Measurements from ENCODE around the gene NAA35.
"Not testable (repeated sequence)": the region's sequence is repeated elsewhere in the genome, so short reads cannot be mapped to it uniquely, and the experiment has no call there.

Gene NAA35

GRCh38 chr9:85942913-85943709 lies 2.2 kb downstream of the NAA35 start:
- in situ Hi-C loops (cut with HindIII; ENCODE audit: low pct_ligation_motif_present, low pct_unique_long_range_greater_than_20kb, low sequenced_read_pairs) = no loop called here
- DNase-seq = no peak

GRCh38 chr9:85943757-85944430 lies 2.9 kb downstream of the NAA35 start:
- in situ Hi-C loops (cut with HindIII; ENCODE audit: low pct_ligation_motif_present, low pct_unique_long_range_greater_than_20kb, low sequenced_read_pairs) = no loop called here
- DNase-seq = no peak

GRCh38 chr9:85944672-85945071 lies 3.7 kb downstream of the NAA35 start:
- in situ Hi-C loops (cut with HindIII; ENCODE audit: low pct_ligation_motif_present, low pct_unique_long_range_greater_than_20kb, low sequenced_read_pairs) = no loop called here
- DNase-seq = no peak

- no peak for DNase-seq
These were observed 8.8 kb downstream of the NAA35 start for GRCh38 chr9:85949586-85950335.

GRCh38 chr9:85959955-85960354 lies 19.0 kb downstream of the NAA35 start:
- DNase-seq = no peak
- in situ Hi-C loops (cut with HindIII; ENCODE audit: low pct_ligation_motif_present, low pct_unique_long_range_greater_than_20kb, low sequenced_read_pairs) = no loop called here

More at GRCh38 chr9:85949586-85950335, 8.8 kb downstream of the NAA35 start:
- in situ Hi-C loops (cut with HindIII; ENCODE audit: low pct_ligation_motif_present, low pct_unique_long_range_greater_than_20kb, low sequenced_read_pairs) = no loop called here

GRCh38 chr9:85960688-85961093 lies 19.7 kb downstream of the NAA35 start:
- in situ Hi-C loops (cut with HindIII; ENCODE audit: low pct_ligation_motif_present, low pct_unique_long_range_greater_than_20kb, low sequenced_read_pairs) = no loop called here
- DNase-seq = no peak

- DNase-seq = no peak
- in situ Hi-C loops (cut with HindIII; ENCODE audit: low pct_ligation_motif_present, low pct_unique_long_range_greater_than_20kb, low sequenced_read_pairs) = no loop called here
These were observed 23.6 kb downstream of the NAA35 start for GRCh38 chr9:85964526-85964925.

GRCh38 chr9:85964949-85965348 lies 24.0 kb downstream of the NAA35 start:
- DNase-seq = no peak
- in situ Hi-C loops (cut with HindIII; ENCODE audit: low pct_ligation_motif_present, low pct_unique_long_range_greater_than_20kb, low sequenced_read_pairs) = no loop called here

- no peak for DNase-seq
- in situ Hi-C loops (cut with HindIII; ENCODE audit: low pct_ligation_motif_present, low pct_unique_long_range_greater_than_20kb, low sequenced_read_pairs) = no loop called here
These were observed 28.8 kb downstream of the NAA35 start for GRCh38 chr9:85969727-85970126.

GRCh38 chr9:85971731-85972130 lies 30.8 kb downstream of the NAA35 start:
- in situ Hi-C loops (cut with HindIII; ENCODE audit: low pct_ligation_motif_present, low pct_unique_long_range_greater_than_20kb, low sequenced_read_pairs) = no loop called here
- no peak for DNase-seq

GRCh38 chr9:85973238-85973637 lies 32.3 kb downstream of the NAA35 start:
- no peak for DNase-seq
- in situ Hi-C loops (cut with HindIII; ENCODE audit: low pct_ligation_motif_present, low pct_unique_long_range_greater_than_20kb, low sequenced_read_pairs) = no loop called here

GRCh38 chr9:85974055-85974547 lies 33.2 kb downstream of the NAA35 start:
- DNase-seq; in situ Hi-C loops (cut with HindIII; ENCODE audit: low pct_ligation_motif_present, low pct_unique_long_range_greater_than_20kb, low sequenced_read_pairs): not testable (repeated sequence)

GRCh38 chr9:85978496-85978895 lies 37.5 kb downstream of the NAA35 start:
- in situ Hi-C loops (cut with HindIII; ENCODE audit: low pct_ligation_motif_present, low pct_unique_long_range_greater_than_20kb, low sequenced_read_pairs) = no loop called here
- DNase-seq = no peak

GRCh38 chr9:85981369-85981768 lies 40.4 kb downstream of the NAA35 start:
- no peak for DNase-seq
- in situ Hi-C loops (cut with HindIII; ENCODE audit: low pct_ligation_motif_present, low pct_unique_long_range_greater_than_20kb, low sequenced_read_pairs) = no loop called here

GRCh38 chr9:85984457-85984856 lies 43.5 kb downstream of the NAA35 start:
- in situ Hi-C loops (cut with HindIII; ENCODE audit: low pct_ligation_motif_present, low pct_unique_long_range_greater_than_20kb, low sequenced_read_pairs) = no loop called here
- no peak for DNase-seq

- in situ Hi-C loops (cut with HindIII; ENCODE audit: low pct_ligation_motif_present, low pct_unique_long_range_greater_than_20kb, low sequenced_read_pairs) = no loop called here
- no peak for DNase-seq
These were observed 46.3 kb downstream of the NAA35 start for GRCh38 chr9:85987236-85987635.

GRCh38 chr9:85994191-85994590 lies 53.2 kb downstream of the NAA35 start:
- in situ Hi-C loops (cut with HindIII; ENCODE audit: low pct_ligation_motif_present, low pct_unique_long_range_greater_than_20kb, low sequenced_read_pairs) = no loop called here
- DNase-seq = no peak

GRCh38 chr9:85995097-85995496 lies 54.2 kb downstream of the NAA35 start:
- no peak for DNase-seq
- in situ Hi-C loops (cut with HindIII; ENCODE audit: low pct_ligation_motif_present, low pct_unique_long_range_greater_than_20kb, low sequenced_read_pairs) = no loop called here

- in situ Hi-C loops (cut with HindIII; ENCODE audit: low pct_ligation_motif_present, low pct_unique_long_range_greater_than_20kb, low sequenced_read_pairs) = no loop called here
- DNase-seq = no peak
These were observed 54.7 kb downstream of the NAA35 start for GRCh38 chr9:85995599-85995998.
